NCI-H748 treated with DMSO at 0.1 percent for 48 hours (cell line): ENCODE results near the gene KCTD19.
"Not testable (repeated sequence)": the region's sequence is repeated elsewhere in the genome, so short reads cannot be mapped to it uniquely, and the experiment has no call there.

Experiments used
- DNase-seq: peaks from one replicate; lab custom pipeline; 2025; lab: John Stamatoyannopoulos, UW

KCTD19 gene

GRCh38 chr16:67326472-67327309, at the start of gene KCTD19, which contains the start of gene LRRC36:
KCTD19 (minus strand) TSS chr16:67326741; CDS start chr16:67326707, 34 bp downstream.
LRRC36 (plus strand) TSS chr16:67326815; CDS start chr16:67326863, 48 bp downstream.
- DNase-seq: peak; percentile 54

GRCh38 chr16:67376012-67376411, 49.5 kb upstream of the KCTD19 start:
- DNase-seq: not testable (repeated sequence)

- DNase-seq: no peak
Observed at GRCh38 chr16:67372664-67373063, 46.1 kb upstream of the KCTD19 start.

GRCh38 chr16:67370661-67371060, 44.1 kb upstream of the KCTD19 start:
- no peak for DNase-seq

GRCh38 chr16:67364600-67365235, 38.2 kb upstream of the KCTD19 start:
- no peak for DNase-seq

- DNase-seq: no peak
Observed at GRCh38 chr16:67361038-67361437, 34.5 kb upstream of the KCTD19 start.

GRCh38 chr16:67359540-67360269, 33.2 kb upstream of the KCTD19 start:
- not testable (repeated sequence) for DNase-seq

- no peak for DNase-seq
Observed at GRCh38 chr16:67357561-67357960, 31.0 kb upstream of the KCTD19 start.

- no peak for DNase-seq
Observed at GRCh38 chr16:67356396-67356795, 29.9 kb upstream of the KCTD19 start.

GRCh38 chr16:67352463-67352862, 25.9 kb upstream of the KCTD19 start:
- DNase-seq: not testable (repeated sequence)

GRCh38 chr16:67350324-67350723, 23.8 kb upstream of the KCTD19 start:
- no peak for DNase-seq

GRCh38 chr16:67349172-67349571, 22.6 kb upstream of the KCTD19 start:
- no peak for DNase-seq

GRCh38 chr16:67346341-67346740, 19.8 kb upstream of the KCTD19 start:
- DNase-seq: no peak

GRCh38 chr16:67345401-67345800, 18.9 kb upstream of the KCTD19 start:
- DNase-seq: no peak

GRCh38 chr16:67342616-67343015, 16.1 kb upstream of the KCTD19 start:
- no peak for DNase-seq

- DNase-seq: no peak
Observed at GRCh38 chr16:67341250-67341649, 14.7 kb upstream of the KCTD19 start.

GRCh38 chr16:67339453-67339852, 12.9 kb upstream of the KCTD19 start:
- no peak for DNase-seq

- no peak for DNase-seq
Observed at GRCh38 chr16:67336648-67337047, 10.1 kb upstream of the KCTD19 start.

GRCh38 chr16:67336116-67336515, 9.6 kb upstream of the KCTD19 start:
- DNase-seq: no peak

- DNase-seq: no peak
Observed at GRCh38 chr16:67333315-67333714, 6.8 kb upstream of the KCTD19 start.

- DNase-seq: no peak
Observed at GRCh38 chr16:67329901-67330300, 3.4 kb upstream of the KCTD19 start.

GRCh38 chr16:67327743-67328142, 1.2 kb upstream of the KCTD19 start:
- no peak for DNase-seq

- no peak for DNase-seq
Observed at GRCh38 chr16:67326115-67326471, 448 bp downstream of the KCTD19 start.
